GM12878 (cell line): Measurements from ENCODE around the gene GPBP1. TPM values are rescaled to one million over a fixed set of nuclear protein-coding genes. Genes with fewer than 3 reads are reported as not detected.

Source experiments
- ATAC-seq: fragments of 200-7000 bp; cut with Tn5 transposase; 3 replicates; pipeline ENCODE4 v1.9.1; 2020; ENCODE audit warnings: mild to moderate bottlenecking, moderate library complexity
- BruUV-seq: library from RNA; stranded (reverse); fragments of 400-500 nt; replicated peaks from 2 replicates; lab custom pipeline; 2021; lab: Mats Ljungman, UMichigan
- CTCF ChIA-PET: fragments of 300-600 bp; sonication (Branson Sonifier 250); formaldehyde crosslinking; extraction: SDS; loops from one replicate; lab custom pipeline; 2021; ENCODE audit warnings: inconsistent platforms; lab: Yijun Ruan, JAX
- POLR2A ChIA-PET: fragments of 350-600 bp; formaldehyde crosslinking; extraction: SDS; loops from one replicate; lab custom pipeline; 2021; ENCODE audit warnings: inconsistent platforms; lab: Charles Lee
- RAD21 ChIA-PET: fragments of 300-600 bp; sonication (Branson Sonifier 250); formaldehyde crosslinking; loops from one replicate; lab custom pipeline; 2023; ENCODE audit warnings: antibody characterized with exemption; ENCODE audit not compliant: unreplicated experiment; lab: Charles Lee
- SMC1A ChIA-PET: fragments of 300-600 bp; sonication (Branson Sonifier 250); formaldehyde crosslinking; loops from one replicate; lab custom pipeline; 2023; ENCODE audit not compliant: unreplicated experiment, uncharacterized antibody; lab: Charles Lee
- DNase-seq: peaks from one replicate; pipeline ENCODE4 v3.0.0-alpha.2; 2011; ENCODE audit warnings: low read depth, low spot score
- FAIRE-seq: peaks from 3 replicates; lab custom pipeline; 2011; peaks lifted over from hg19 to GRCh38; lab: Jason Lieb, UNC
- H2AFZ ChIP-seq: 2 replicates; pipeline ENCODE4 v1.6.0; 2011; ENCODE audit warnings: low read depth, low read length, control low read depth; ENCODE audit not compliant: control insufficient read depth
- H3K27ac ChIP-seq: 2 replicates; pipeline ENCODE4 v1.5.1; 2011; ENCODE audit warnings: control low read depth; ENCODE audit not compliant: control insufficient read depth, insufficient read depth
- H3K27me3 ChIP-seq, 2 experiments: replicated peaks in 1 of 2; 2 replicates each; pipeline versions ENCODE4 v1.6.0 to v1.6.1; 2011; ENCODE audit warnings: low read length in 1 of 2; ENCODE audit not compliant: control insufficient read depth in 2 of 2, insufficient read depth in 2 of 2
- H3K36me3 ChIP-seq, 2 experiments: 2 replicates each; pipeline ENCODE4 v1.5.1; 2011; ENCODE audit warnings: low read length in 1 of 2; ENCODE audit not compliant: control insufficient read depth in 2 of 2, insufficient read depth in 2 of 2
- H3K4me1 ChIP-seq: 2 replicates; pipeline ENCODE4 v1.6.1; 2011; ENCODE audit warnings: mild to moderate bottlenecking, low read length, moderate library complexity, mixed read lengths; ENCODE audit not compliant: control insufficient read depth, insufficient read depth
- H3K4me2 ChIP-seq: 2 replicates; pipeline ENCODE4 v1.6.0; 2011; ENCODE audit warnings: control low read depth; ENCODE audit not compliant: control insufficient read depth, insufficient read depth
- H3K4me3 ChIP-seq: fragments of 200-600 bp; sonication (generic); 2 replicates; pipeline ENCODE4 v1.5.1; 2016
- H3K79me2 ChIP-seq: 2 replicates; pipeline ENCODE4 v1.6.0; 2011; ENCODE audit warnings: low read length; ENCODE audit not compliant: control insufficient read depth, insufficient read depth
- H3K9ac ChIP-seq: 2 replicates; pipeline ENCODE4 v1.8.0; 2011; ENCODE audit warnings: low read length, control low read depth, mixed read lengths; ENCODE audit not compliant: control insufficient read depth, insufficient read depth
- H3K9me3 ChIP-seq: replicated peaks from 3 replicates; pipeline ENCODE4 v1.5.1; 2011; ENCODE audit warnings: mild to moderate bottlenecking, low read length; ENCODE audit not compliant: control insufficient read depth, insufficient read depth
- H4K20me1 ChIP-seq: 2 replicates; pipeline ENCODE4 v1.6.0; 2011; ENCODE audit not compliant: control insufficient read depth, insufficient read depth
- ASH2L ChIP-seq: fragments of 300-600, 200-600 bp; sonication (generic); IDR thresholded peaks from 2 replicates; pipeline ENCODE4 v1.6.1; 2017; ENCODE audit warnings: low read depth, mild to moderate bottlenecking, borderline replicate concordance
- ATF3 ChIP-seq: IDR thresholded peaks from 2 replicates; pipeline ENCODE4 v1.6.1; 2011; ENCODE audit warnings: low read depth, mild to moderate bottlenecking, low read length, moderate library complexity, borderline replicate concordance; ENCODE audit errors: extremely low read depth
- BRCA1 ChIP-seq: IDR thresholded peaks from 2 replicates; pipeline ENCODE4 v1.6.1; 2011; ENCODE audit warnings: low read depth, low read length, improper control_type of control experiment
- CBX5 ChIP-seq: sonication (generic); IDR thresholded peaks from 2 replicates; pipeline ENCODE4 v1.6.1; 2016; ENCODE audit warnings: low read depth, moderate library complexity, mild to moderate bottlenecking, inconsistent platforms
- EGR1 ChIP-seq, 2 experiments: IDR thresholded peaks; 1 replicate in 1 of 2; 2 replicates in 1 of 2; pipeline ENCODE4 v1.6.1; 2011 to 2012; ENCODE audit warnings: low read depth in 2 of 2, low read length in 2 of 2, borderline replicate concordance in 1 of 2, mild to moderate bottlenecking in 1 of 2, moderate library complexity in 1 of 2
- ETV6 ChIP-seq, 2 experiments: fragments of 450-650 bp in 1 of 2; IDR thresholded peaks in 1 of 2; conservative IDR thresholded peaks in 1 of 2; 2 replicates each; pipeline ENCODE4 v1.6.1; 2014; ENCODE audit warnings: antibody characterized with exemption in 1 of 2, borderline replicate concordance in 1 of 2, low read depth in 1 of 2, mild to moderate bottlenecking in 1 of 2, moderate library complexity in 1 of 2
- IRF3 ChIP-seq: fragments of 450-650 bp; IDR thresholded peaks from 2 replicates; pipeline ENCODE4 v1.6.1; 2014; ENCODE audit warnings: mild to moderate bottlenecking
- MYB ChIP-seq: fragments of 150-350 bp; IDR thresholded peaks from 2 replicates; pipeline ENCODE4 v1.6.1; 2014; ENCODE audit warnings: mild to moderate bottlenecking, low read depth, low read length, borderline replicate concordance
- MYC ChIP-seq: IDR thresholded peaks from 2 replicates; pipeline ENCODE4 v1.6.1; 2011; ENCODE audit warnings: mild to moderate bottlenecking, low read length, moderate library complexity, inconsistent platforms; ENCODE audit not compliant: insufficient read depth, insufficient replicate concordance, insufficient read length, severe bottlenecking
- NR2F1 ChIP-seq: fragments of 450-650 bp; conservative IDR thresholded peaks from 2 replicates; pipeline ENCODE4 v1.6.1; 2017; ENCODE audit warnings: mild to moderate bottlenecking
- NRF1 ChIP-seq: conservative IDR thresholded peaks from 2 replicates; pipeline ENCODE4 v1.6.1; 2011; ENCODE audit warnings: mild to moderate bottlenecking, low read depth, low read length, improper control_type of control experiment
- PKNOX1 ChIP-seq: fragments of 450-650 bp; IDR thresholded peaks from 2 replicates; pipeline ENCODE4 v1.6.1; 2016; ENCODE audit warnings: mild to moderate bottlenecking
- RELB ChIP-seq: fragments of 450-650 bp; IDR thresholded peaks from 2 replicates; pipeline ENCODE4 v1.6.1; 2017; ENCODE audit warnings: low read depth, mild to moderate bottlenecking, moderate library complexity
- RUNX3 ChIP-seq: IDR thresholded peaks from 2 replicates; pipeline ENCODE4 v1.6.1; 2012; ENCODE audit warnings: low read length, inconsistent platforms
- SIX5 ChIP-seq: IDR thresholded peaks from 2 replicates; pipeline ENCODE4 v1.6.1; 2011; ENCODE audit warnings: mild to moderate bottlenecking, low read depth, low read length, moderate library complexity; ENCODE audit not compliant: severe bottlenecking
- SREBF1 ChIP-seq: IDR thresholded peaks from 2 replicates; pipeline ENCODE4 v1.6.1; 2012; ENCODE audit warnings: mild to moderate bottlenecking, low read length
- SUZ12 ChIP-seq: fragments of 200-600 bp; sonication (generic); IDR thresholded peaks from one replicate; pipeline ENCODE4 v1.6.1; 2018; ENCODE audit warnings: antibody characterized with exemption, mild to moderate bottlenecking; ENCODE audit not compliant: unreplicated experiment
- TARDBP ChIP-seq: IDR thresholded peaks from 2 replicates; pipeline ENCODE4 v1.6.1; 2016; ENCODE audit warnings: borderline replicate concordance
- ZBTB33 ChIP-seq: fragments of 450-650 bp; IDR thresholded peaks from 2 replicates; pipeline ENCODE4 v1.6.1; 2017; ENCODE audit warnings: mild to moderate bottlenecking
- WGBS: methylation state at CpG from one replicate; pipeline ENCODE4 v1.1.6; 2016; ENCODE audit warnings: low lambda C conversion rate; ENCODE audit not compliant: insufficient replicate concordance, insufficient coverage; ENCODE audit errors: missing lambda C conversion rate; 5-methylcytosine and 5-hydroxymethylcytosine counted together
- in situ Hi-C: fragments of 300-500 bp; cut with MboI; formaldehyde crosslinking; loops from 9 replicates; pipeline ENCODE4 v1.14.3; 2018; ENCODE audit warnings: mixed read lengths
- intact Hi-C: fragments of 100-400 bp; cut with micrococcal nuclease; formaldehyde crosslinking; loops from one replicate; pipeline ENCODE4 v1.14.2; 2022; ENCODE audit not compliant: unreplicated experiment
- polyA plus RNA-seq, 11 experiments: library from polyadenylated mRNA; depleted of rRNA in 4 of 11; unstranded in 6 of 11; stranded (reverse) in 5 of 11; fragments of >200 nt; fragmentation: Nextera tagmentation in 4 of 11; fragmentation: Illumina TruSeq in 1 of 11; extraction: Ambion mirVana in 4 of 11; extraction: Trizol in 1 of 11; gene quantifications; 1 replicate in 1 of 11; 2 replicates in 10 of 11; pipeline versions ENCODE4 v1.2.1 to v1.2.3, GENCODE V29; 2011 to 2016; ENCODE audit warnings: inconsistent platforms in 2 of 11, missing spikeins in 2 of 11, low read depth in 1 of 11
- total RNA-seq, 4 experiments: library from RNA; depleted of rRNA in 3 of 4; stranded (reverse); fragments of >200 nt in 3 of 4; fragmentation: Illumina TruSeq in 1 of 4; extraction: Trizol in 1 of 4; gene quantifications; 2 replicates each; pipeline versions ENCODE4 v1.2.1 to v1.2.3, GENCODE V29; 2013 to 2021

The GPBP1 gene
- total and polyA plus RNA-seq, 10 of the 15 experiments (the other 5 are each of a cell fraction or from before 2014, with no cell fraction given), result 27.0 to 96.2 (median 55.4) TPM

GRCh38 chr5:57152316-57152715 is 21.5 kb upstream of the GPBP1 start:
- Histone ChIP-seq H3K27ac (no peak overlapping the region), H2AFZ (no peak overlapping the region), H3K4me1 (no peaks in the 10 kb centered on the region), H3K36me3 (no peaks in the 10 kb centered on the region), H3K4me2 (no peak overlapping the region), H3K79me2 (no peaks in the 10 kb centered on the region), H3K4me3 (no peak overlapping the region), H3K27me3 (no peaks in the 10 kb centered on the region), H3K9me3 (peaks cover 2% of the 10 kb centered on the region; the same call in 2 of the 3 replicates), H4K20me1 (no peaks in the 10 kb centered on the region), H3K9ac (no peak overlapping the region)
- intact Hi-C loops (no loop called here), in situ Hi-C loops (no loop called here)
- ChIA-PET CTCF (interaction anchor here (1.0 kb wide), 1 partner anchor 14 kb away, joined by 3 read pairs; no protein-coding TSS in a partner anchor), RAD21 (no interaction called here), POLR2A (no interaction called here), SMC1A (interaction anchor here (2.1 kb wide), 1 partner anchor 14 kb away, joined by 6 read pairs; no protein-coding TSS in a partner anchor)
- 34% methylated on average over 4 of the region's 4 CpGs for WGBS
- FAIRE-seq (no peak), ATAC-seq (no peak), DNase-seq (no peak)
- BruUV-seq, result no TSS peak
- no peak for TF ChIP-seq RELB
- TF ChIP-seq ZBTB33, result no peak
- no peak for TF ChIP-seq MYC
- no peak for TF ChIP-seq EGR1 (IDR thresholded peaks at IDR 0.05; ENCODE audit: borderline replicate concordance in 1 of 2, low read depth in 2 of 2, low read length in 2 of 2)
- TF ChIP-seq NR2F1, result no peak
- no peak for TF ChIP-seq SIX5
- no peak for TF ChIP-seq BRCA1
- no peak for TF ChIP-seq NRF1
- no peak for TF ChIP-seq ATF3
- no peak for TF ChIP-seq SREBF1
- TF ChIP-seq PKNOX1, result no peak
- no peak for TF ChIP-seq ASH2L
- TF ChIP-seq TARDBP, result no peak
- TF ChIP-seq RUNX3, result no peak
- no peak for TF ChIP-seq CBX5
- no peak for TF ChIP-seq IRF3
- no peak for TF ChIP-seq SUZ12
- no peak for TF ChIP-seq MYB
- TF ChIP-seq ETV6 (conservative IDR thresholded peaks at IDR 0.05 in 1 of 2, IDR thresholded peaks at IDR 0.05 in 1 of 2; ENCODE audit: borderline replicate concordance in 1 of 2, low read depth in 1 of 2), result no peak
